K562 (cell line): Measurements from ENCODE around the gene TOR1A.
"Not testable (repeated sequence)": the region's sequence is repeated elsewhere in the genome, so short reads cannot be mapped to it uniquely, and the experiment has no call there.

Experiments used
- CREB1 ChIP-seq, 2 experiments: sonication (generic) in 1 of 2; formaldehyde crosslinking in 1 of 2; IDR thresholded peaks; 2 replicates each; pipeline versions ENCODE4 v1.6.1 to v1.8.0; 2012 to 2022; ENCODE audit warnings: inconsistent platforms in 1 of 2, mild to moderate bottlenecking in 1 of 2, missing genetic modification reagents in 1 of 2, moderate library complexity in 1 of 2
- CTCF ChIP-seq, 3 experiments: IDR thresholded peaks in 2 of 3; conservative IDR thresholded peaks in 1 of 3; 2 replicates each; pipeline ENCODE4 v1.5.1; 2011 to 2012; ENCODE audit warnings: low read length in 3 of 3, mild to moderate bottlenecking in 3 of 3, control low read depth in 2 of 3, improper control_type of control experiment in 1 of 3, inconsistent platforms in 1 of 3, low read depth in 1 of 3, mixed read lengths in 1 of 3, moderate library complexity in 1 of 3; ENCODE audit not compliant: insufficient read depth in 2 of 3
- PHB2 ChIP-seq: fragments of 450-650 bp; IDR thresholded peaks from 2 replicates; pipeline ENCODE4 v1.6.1; 2017; ENCODE audit warnings: low read depth
- ZNF24 ChIP-seq: fragments of 450-650 bp; IDR thresholded peaks from 2 replicates; pipeline ENCODE4 v1.6.1; 2016
- ZNF318 ChIP-seq, 2 experiments: fragments of 450-650 bp; IDR thresholded peaks; 2 replicates each; pipeline ENCODE4 v1.6.1; 2016; ENCODE audit warnings: mild to moderate bottlenecking in 2 of 2, borderline replicate concordance in 1 of 2, low read depth in 1 of 2, moderate library complexity in 1 of 2
- ZNF707 ChIP-seq: fragments of 250-450 bp; sonication (Bioruptor Pico); conservative IDR thresholded peaks from 2 replicates; pipeline ENCODE4 v1.8.0; 2022; ENCODE audit warnings: inconsistent platforms, mild to moderate bottlenecking, moderate library complexity

- not testable (repeated sequence) for TF ChIP-seq CTCF (IDR thresholded peaks at IDR 0.05 in 2 of 3, conservative IDR thresholded peaks at IDR 0.05 in 1 of 3; ENCODE audit: insufficient read depth in 2 of 3, low read depth in 1 of 3, low read length in 3 of 3); ZNF24; ZNF707; PHB2; CREB1 (IDR thresholded peaks at IDR 0.05); CREB1 (CRISPR knock-in tag; IDR thresholded peaks at IDR 0.05); ZNF318 (IDR thresholded peaks at IDR 0.05; ENCODE audit: borderline replicate concordance in 1 of 2, low read depth in 1 of 2)
Observed at GRCh38 chr9:129796029-129796428, 27.9 kb downstream of the TOR1A start.
